ENCODE data around the gene SYT12. TPM values are rescaled to one million over a fixed set of nuclear protein-coding genes. Genes with fewer than 3 reads are reported as not detected.

Gene SYT12
- total RNA-seq, 1 donor from 2014 or later = 0.34 TPM

DNA sequence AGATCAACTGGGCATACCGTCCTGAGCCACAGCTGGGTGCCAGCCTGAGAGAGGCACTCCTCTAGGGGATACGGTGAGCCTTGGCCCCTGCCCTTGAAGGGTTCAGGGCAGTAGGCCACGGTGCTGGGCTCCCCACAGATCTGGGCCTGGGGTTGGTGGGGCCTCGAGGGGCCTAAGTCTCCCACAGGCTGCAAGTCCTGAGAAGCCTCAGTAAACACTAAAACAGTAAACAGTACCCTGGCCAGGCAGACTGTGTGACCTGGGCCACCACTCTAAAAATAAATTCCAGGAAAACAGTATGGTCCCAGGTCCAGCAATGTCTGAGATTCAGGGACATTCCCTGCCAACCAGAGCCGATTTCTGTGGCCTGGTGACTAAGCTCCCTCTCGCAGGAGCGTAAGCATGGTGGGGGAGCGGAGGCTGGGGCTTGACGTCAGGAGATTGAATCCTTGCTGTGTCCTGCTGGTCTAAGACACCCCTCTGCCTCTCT, 31.5 kb downstream of the SYT12 start:
- H3K9me3 ChIP-seq (ENCODE audit: insufficient read depth, low read depth, low read length) = no peaks in the 10 kb centered on the region
- no peak overlapping the region for H3K4me3 Mint-ChIP-seq (ENCODE audit: unreplicated experiment)
- peaks cover 12% of the 10 kb centered on the region for H3K4me1 Mint-ChIP-seq (ENCODE audit: low read depth, unreplicated experiment)
- H3K27me3 Mint-ChIP-seq (ENCODE audit: low read depth, unreplicated experiment) = peaks cover 13% of the 10 kb centered on the region
- no peak for TF ChIP-seq EZH2 (IDR thresholded peaks at IDR 0.05; ENCODE audit: insufficient read depth, low read length)
- TF ChIP-seq CTCF (IDR thresholded peaks at IDR 0.05; ENCODE audit: insufficient read depth, low read depth, low read length) = no peak
- H2AFZ ChIP-seq (ENCODE audit: low read depth, low read length) = peak overlapping the region; percentile 12
- H3K27ac ChIP-seq (ENCODE audit: low read depth, low read length) = peak overlapping the region; percentile 91
- H3K79me2 ChIP-seq (ENCODE audit: insufficient read depth, low read length) = peaks cover 4% of the 10 kb centered on the region
- peaks cover 36% of the 10 kb centered on the region for H3K4me1 ChIP-seq (ENCODE audit: insufficient read depth, low read length)
- peaks cover 2% of the 10 kb centered on the region for H3K36me3 Mint-ChIP-seq (ENCODE audit: low read depth, unreplicated experiment)
- H3K27me3 ChIP-seq (ENCODE audit: insufficient read depth, low read length) = no peaks in the 10 kb centered on the region
- no peaks in the 10 kb centered on the region for H3K36me3 ChIP-seq (ENCODE audit: insufficient read depth, low read length)
- DNase-seq (ENCODE audit: low read depth) (peak; percentile 91), FAIRE-seq (peak; percentile 9)
- peak overlapping the region; percentile 80 for H3K9ac ChIP-seq (ENCODE audit: low read length)
- peak overlapping the region; percentile 88 for H3K4me2 ChIP-seq (ENCODE audit: low read length)
- no peak overlapping the region for H3K4me3 ChIP-seq (ENCODE audit: insufficient read depth, low read depth, low read length)
- no peaks in the 10 kb centered on the region for H4K20me1 ChIP-seq (ENCODE audit: insufficient read depth, low read length)
- no peaks in the 10 kb centered on the region for H3K9me3 Mint-ChIP-seq (ENCODE audit: unreplicated experiment)
- H3K27ac Mint-ChIP-seq (ENCODE audit: unreplicated experiment) = peak overlapping the region; percentile 77

DNA sequence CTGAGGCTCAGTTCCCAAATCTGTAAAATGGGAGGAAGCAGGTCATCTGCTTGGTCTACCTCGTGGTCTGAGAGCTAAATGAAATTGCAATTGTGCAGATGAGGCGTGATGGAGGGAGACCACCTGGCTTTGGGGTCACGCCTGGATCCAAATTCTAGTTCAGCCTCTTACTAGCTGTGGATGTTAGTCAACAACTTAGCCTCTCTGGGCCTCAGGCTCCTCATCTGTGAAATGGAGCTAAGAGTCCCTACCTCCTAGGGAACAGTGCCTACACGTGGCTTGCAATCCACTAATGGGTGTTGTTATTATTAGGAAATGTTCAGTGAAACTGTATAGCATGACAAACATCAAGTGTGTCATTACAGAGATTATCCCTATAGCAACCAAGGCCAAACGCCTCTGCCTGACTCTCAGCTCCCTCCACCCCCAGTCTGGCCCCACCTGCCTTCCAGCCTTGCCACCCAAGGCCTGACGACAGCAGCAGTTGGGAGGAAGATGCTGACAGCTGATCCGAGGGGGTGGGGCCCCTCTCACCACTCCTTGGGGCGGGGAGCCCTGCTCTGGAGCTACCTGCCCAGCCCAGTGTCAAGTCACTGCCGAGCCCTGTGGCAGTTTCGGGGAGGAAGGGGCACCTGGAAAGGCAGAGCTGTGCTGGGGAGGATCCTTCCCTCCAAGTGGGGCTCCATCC, 32.0 kb downstream of the SYT12 start:
- peak overlapping the region; percentile 88 for H3K4me2 ChIP-seq (ENCODE audit: low read length)
- peaks cover 2% of the 10 kb centered on the region for H3K36me3 Mint-ChIP-seq (ENCODE audit: low read depth, unreplicated experiment)
- TF ChIP-seq CTCF (IDR thresholded peaks at IDR 0.05; ENCODE audit: insufficient read depth, low read depth, low read length) (no peak), EZH2 (IDR thresholded peaks at IDR 0.05; ENCODE audit: insufficient read depth, low read length) (no peak)
- H3K79me2 ChIP-seq (ENCODE audit: insufficient read depth, low read length) = peaks cover 4% of the 10 kb centered on the region
- H3K4me3 ChIP-seq (ENCODE audit: insufficient read depth, low read depth, low read length) = no peak overlapping the region
- peaks cover 10% of the 10 kb centered on the region for H3K27me3 Mint-ChIP-seq (ENCODE audit: low read depth, unreplicated experiment)
- H3K27ac Mint-ChIP-seq (ENCODE audit: unreplicated experiment) = peak overlapping the region; percentile 77
- no peak overlapping the region for H2AFZ ChIP-seq (ENCODE audit: low read depth, low read length)
- peaks cover 5% of the 10 kb centered on the region for H4K20me1 ChIP-seq (ENCODE audit: insufficient read depth, low read length)
- no peaks in the 10 kb centered on the region for H3K36me3 ChIP-seq (ENCODE audit: insufficient read depth, low read length)
- peak overlapping the region; percentile 80 for H3K9ac ChIP-seq (ENCODE audit: low read length)
- H3K27me3 ChIP-seq (ENCODE audit: insufficient read depth, low read length) = no peaks in the 10 kb centered on the region
- no peaks in the 10 kb centered on the region for H3K9me3 ChIP-seq (ENCODE audit: insufficient read depth, low read depth, low read length)
- H3K9me3 Mint-ChIP-seq (ENCODE audit: unreplicated experiment) = no peaks in the 10 kb centered on the region
- peak overlapping the region; percentile 79 for H3K4me3 Mint-ChIP-seq (ENCODE audit: unreplicated experiment)
- peaks cover 40% of the 10 kb centered on the region for H3K4me1 ChIP-seq (ENCODE audit: insufficient read depth, low read length)
- peaks cover 12% of the 10 kb centered on the region for H3K4me1 Mint-ChIP-seq (ENCODE audit: low read depth, unreplicated experiment)
- DNase-seq (ENCODE audit: low read depth) (peak; percentile 75), FAIRE-seq (peak; percentile 56)
- peak overlapping the region; percentile 91 for H3K27ac ChIP-seq (ENCODE audit: low read depth, low read length)

DNA sequence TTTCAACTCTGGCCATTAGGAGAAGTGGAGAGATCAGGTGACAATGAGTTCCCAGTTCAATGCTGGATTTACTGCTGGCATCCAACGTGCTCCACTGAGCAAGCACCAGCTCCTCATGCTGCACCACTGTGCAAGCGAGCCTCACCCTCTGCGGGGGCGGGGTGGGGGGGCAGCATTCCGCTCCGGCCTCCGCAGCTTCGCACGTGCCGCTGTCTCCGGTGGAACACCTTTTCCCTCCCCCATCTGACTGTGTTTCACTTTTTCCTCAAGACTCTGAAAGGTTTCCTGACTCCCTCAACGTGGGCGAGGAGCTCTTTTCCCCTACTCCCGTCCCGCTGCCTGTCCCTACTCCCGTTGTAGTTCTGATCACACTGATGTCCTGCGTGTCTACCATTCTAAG, 32.9 kb downstream of the SYT12 start:
- peak overlapping the region; percentile 54 for H3K4me3 ChIP-seq (ENCODE audit: insufficient read depth, low read depth, low read length)
- FAIRE-seq (no peak), DNase-seq (ENCODE audit: low read depth) (no peak)
- peaks cover 4% of the 10 kb centered on the region for H3K79me2 ChIP-seq (ENCODE audit: insufficient read depth, low read length)
- no peaks in the 10 kb centered on the region for H3K36me3 ChIP-seq (ENCODE audit: insufficient read depth, low read length)
- peak overlapping the region; percentile 88 for H3K4me2 ChIP-seq (ENCODE audit: low read length)
- peak overlapping the region; percentile 79 for H3K4me3 Mint-ChIP-seq (ENCODE audit: unreplicated experiment)
- no peak overlapping the region for H3K27ac Mint-ChIP-seq (ENCODE audit: unreplicated experiment)
- peak overlapping the region; percentile 57 for H3K9ac ChIP-seq (ENCODE audit: low read length)
- no peak overlapping the region for H3K27ac ChIP-seq (ENCODE audit: low read depth, low read length)
- H3K36me3 Mint-ChIP-seq (ENCODE audit: low read depth, unreplicated experiment) = peaks cover 2% of the 10 kb centered on the region
- no peaks in the 10 kb centered on the region for H3K27me3 ChIP-seq (ENCODE audit: insufficient read depth, low read length)
- peak overlapping the region; percentile 89 for H2AFZ ChIP-seq (ENCODE audit: low read depth, low read length)
- peaks cover 14% of the 10 kb centered on the region for H3K4me1 Mint-ChIP-seq (ENCODE audit: low read depth, unreplicated experiment)
- peaks cover 44% of the 10 kb centered on the region for H3K4me1 ChIP-seq (ENCODE audit: insufficient read depth, low read length)
- H4K20me1 ChIP-seq (ENCODE audit: insufficient read depth, low read length) = peaks cover 11% of the 10 kb centered on the region
- H3K9me3 ChIP-seq (ENCODE audit: insufficient read depth, low read depth, low read length) = no peaks in the 10 kb centered on the region
- TF ChIP-seq CTCF (IDR thresholded peaks at IDR 0.05; ENCODE audit: insufficient read depth, low read depth, low read length) (no peak), EZH2 (IDR thresholded peaks at IDR 0.05; ENCODE audit: insufficient read depth, low read length) (no peak)
- peaks cover 10% of the 10 kb centered on the region for H3K27me3 Mint-ChIP-seq (ENCODE audit: low read depth, unreplicated experiment)
- no peaks in the 10 kb centered on the region for H3K9me3 Mint-ChIP-seq (ENCODE audit: unreplicated experiment)

All from astrocyte (in vitro differentiated cells and primary cell).